ENCODE measurements around the gene PARD3B.
A peak's percentile ranks its signal among the peaks of the same experiment; 100 is the strongest.

PARD3B gene

DNA sequence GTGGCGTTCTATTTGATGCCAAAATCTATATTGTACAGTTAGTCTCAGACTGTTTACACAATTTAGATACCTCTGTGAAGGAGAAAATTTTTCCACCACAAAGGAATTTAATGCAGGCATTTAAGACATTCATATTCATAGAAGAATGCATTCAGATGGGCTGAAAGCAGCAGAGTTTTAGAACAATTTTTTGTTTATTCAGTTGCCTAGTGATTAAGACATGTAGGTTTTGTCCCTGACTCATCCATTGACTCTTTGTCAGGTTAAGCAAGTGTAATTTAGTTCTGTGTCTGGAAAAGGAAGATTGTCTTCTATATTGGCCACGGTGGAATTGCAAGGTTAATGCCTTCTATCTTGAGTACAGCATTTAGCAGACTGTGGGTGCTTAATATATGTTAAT lies 515.0 kb downstream of the PARD3B start:
- DNase-seq (ENCODE audit: low spot score), result no peak

DNA sequence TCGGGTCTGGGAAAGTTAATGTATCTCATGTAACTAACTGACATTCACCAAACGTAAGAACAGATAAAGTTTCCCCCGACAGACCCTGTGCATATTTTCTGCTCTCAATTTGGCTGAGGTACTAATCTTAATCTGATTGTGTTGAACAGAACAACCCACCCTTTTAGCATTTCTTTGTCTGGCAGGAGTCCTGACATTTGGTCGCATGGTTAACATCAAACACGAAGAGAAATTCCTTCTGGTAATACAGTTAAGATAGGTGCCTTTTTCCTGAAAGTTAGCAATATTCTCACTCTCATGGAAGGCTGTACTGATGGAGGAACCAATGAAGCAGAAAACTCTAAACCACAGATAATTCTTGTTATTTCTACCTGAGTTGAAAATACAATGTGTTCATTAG lies 520.8 kb downstream of the PARD3B start:
- no peak for DNase-seq (ENCODE audit: low spot score)

- no peak for DNase-seq (ENCODE audit: low spot score)
Observed at GRCh38 chr2:205069928-205070327, 524.7 kb downstream of the PARD3B start.

GRCh38 chr2:205070889-205071288 lies 525.6 kb downstream of the PARD3B start:
- DNase-seq (ENCODE audit: low spot score), result no peak

GRCh38 chr2:205073433-205074020 lies 528.3 kb downstream of the PARD3B start:
- no peak for DNase-seq (ENCODE audit: low spot score)

- no peak for DNase-seq (ENCODE audit: low spot score)
Observed at GRCh38 chr2:205076405-205076804, 531.1 kb downstream of the PARD3B start.

GRCh38 chr2:205077159-205077558 lies 531.9 kb downstream of the PARD3B start:
- DNase-seq (ENCODE audit: low spot score), result peak; percentile 62

- DNase-seq (ENCODE audit: low spot score), result no peak
Observed at GRCh38 chr2:205078762-205079161, 533.5 kb downstream of the PARD3B start.

GRCh38 chr2:205079173-205079572 lies 533.9 kb downstream of the PARD3B start:
- no peak for DNase-seq (ENCODE audit: low spot score)

DNA sequence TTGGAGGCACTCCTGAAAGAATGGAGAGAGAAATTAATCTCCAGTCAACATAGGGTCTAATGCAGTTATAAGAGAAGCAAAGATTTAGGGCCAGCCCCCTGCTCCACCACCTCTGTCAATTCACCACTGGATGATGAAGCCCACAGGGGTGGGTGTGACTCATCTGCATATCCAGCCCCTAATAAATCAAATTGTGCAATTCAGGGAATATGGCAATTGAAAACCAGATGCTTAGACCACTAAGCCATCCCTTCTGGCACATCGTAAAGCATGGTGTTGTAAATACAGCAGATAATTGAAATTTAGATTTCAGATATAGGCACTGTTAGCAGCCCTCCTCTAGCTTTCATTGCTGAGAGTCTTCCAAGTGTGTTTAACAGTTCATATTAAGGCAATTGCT lies 541.4 kb downstream of the PARD3B start:
- no peak for DNase-seq (ENCODE audit: low spot score)

- no peak for DNase-seq (ENCODE audit: low spot score)
Observed at GRCh38 chr2:205087862-205088261, 542.6 kb downstream of the PARD3B start.

DNA sequence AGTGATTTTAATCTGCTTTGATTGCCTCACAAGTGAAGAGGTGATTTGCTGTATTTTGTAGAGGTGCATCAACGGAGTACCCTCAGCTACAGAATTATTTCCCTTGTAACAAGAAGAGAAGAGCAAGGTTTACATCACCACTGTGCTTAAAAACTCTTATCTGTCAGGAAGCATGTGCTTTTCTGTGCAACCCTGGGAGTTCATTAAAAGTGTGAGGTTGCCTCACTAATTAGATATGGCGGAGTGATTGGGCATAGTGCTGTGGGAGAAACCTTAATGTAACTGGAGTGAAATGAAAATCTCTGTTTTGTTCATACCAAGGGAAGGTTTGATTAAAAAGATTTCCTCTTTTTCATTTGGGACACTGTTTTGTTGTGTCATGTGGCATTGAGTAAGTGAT lies 544.7 kb downstream of the PARD3B start:
- DNase-seq (ENCODE audit: low spot score), result no peak

DNA sequence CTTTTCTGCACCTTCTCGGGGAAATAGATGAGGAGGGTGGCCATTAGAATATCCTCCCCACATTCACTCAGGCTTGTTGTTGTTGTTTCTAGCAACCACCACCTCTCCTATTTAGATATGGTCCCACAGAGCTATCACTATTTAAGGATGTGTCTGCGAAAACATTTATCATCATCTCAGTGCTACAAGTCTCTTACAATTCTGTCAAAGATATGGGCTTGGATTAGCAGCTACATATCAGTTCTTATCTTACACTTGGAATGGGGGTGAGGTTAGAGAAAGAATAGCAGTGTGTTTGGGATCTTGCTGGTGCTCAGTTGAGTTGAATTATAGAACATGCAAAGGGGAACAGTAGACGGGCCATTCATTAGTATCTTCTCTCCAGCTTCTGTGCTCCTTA lies 546.1 kb downstream of the PARD3B start:
- DNase-seq (ENCODE audit: low spot score), result no peak

DNA sequence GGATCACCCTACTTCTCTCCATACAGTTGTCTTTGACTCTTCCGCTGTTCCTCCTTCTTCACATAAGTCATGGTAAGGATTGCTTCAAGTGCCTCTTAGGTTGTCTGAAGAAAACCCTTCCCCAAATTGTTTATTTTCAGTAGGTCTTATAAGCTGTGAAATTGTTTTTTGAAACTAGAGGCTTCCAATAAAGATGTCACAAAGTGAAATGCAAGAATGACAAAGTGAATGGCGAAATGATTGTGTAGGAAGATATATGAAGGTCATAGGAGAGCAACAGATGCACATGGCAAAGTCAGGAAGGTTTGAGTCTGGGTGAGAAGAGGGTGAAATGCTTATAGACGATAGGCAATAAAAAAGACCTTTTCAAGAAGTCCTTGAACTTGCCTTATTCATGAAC lies 548.8 kb downstream of the PARD3B start:
- DNase-seq (ENCODE audit: low spot score), result no peak

DNA sequence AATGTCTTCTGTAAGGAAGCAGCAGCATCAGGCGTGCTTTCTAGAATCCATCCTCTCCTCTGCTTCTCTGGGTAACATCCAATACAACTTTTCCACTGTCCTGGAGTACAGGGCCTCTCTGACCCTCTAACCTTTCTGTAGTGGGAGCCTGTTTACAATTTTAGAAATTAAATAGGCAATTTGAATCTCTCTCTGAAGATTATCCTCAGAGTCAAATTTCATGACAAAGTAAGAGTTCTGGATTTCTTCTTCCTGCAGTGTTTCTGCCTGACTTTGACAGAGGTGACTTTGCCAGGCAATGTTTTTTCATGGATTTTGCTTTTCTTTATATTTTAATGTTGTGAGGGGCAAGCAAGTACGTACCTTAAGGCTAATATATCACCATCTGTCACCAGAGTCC lies 558.4 kb downstream of the PARD3B start:
- DNase-seq (ENCODE audit: low spot score), result no peak

DNA sequence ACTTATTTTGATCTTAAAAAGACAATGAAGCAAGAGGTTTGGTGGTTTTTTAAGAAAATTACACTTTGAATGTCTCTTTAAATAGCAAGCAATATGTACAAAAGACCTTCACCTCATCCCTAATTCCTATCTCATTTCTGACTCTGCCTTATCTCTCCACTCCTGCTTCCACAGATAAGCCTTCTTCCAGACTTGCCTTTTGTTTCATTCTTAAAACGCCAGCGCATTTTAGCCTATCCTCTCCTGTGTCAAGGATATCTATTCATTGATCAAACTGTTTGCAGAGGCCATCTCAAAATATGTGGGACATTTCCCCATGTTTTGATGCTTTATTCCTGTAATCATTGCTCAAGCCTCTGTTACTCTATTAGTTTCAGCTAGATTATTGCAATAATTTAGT lies 562.5 kb downstream of the PARD3B start:
- no peak for DNase-seq (ENCODE audit: low spot score)

DNA sequence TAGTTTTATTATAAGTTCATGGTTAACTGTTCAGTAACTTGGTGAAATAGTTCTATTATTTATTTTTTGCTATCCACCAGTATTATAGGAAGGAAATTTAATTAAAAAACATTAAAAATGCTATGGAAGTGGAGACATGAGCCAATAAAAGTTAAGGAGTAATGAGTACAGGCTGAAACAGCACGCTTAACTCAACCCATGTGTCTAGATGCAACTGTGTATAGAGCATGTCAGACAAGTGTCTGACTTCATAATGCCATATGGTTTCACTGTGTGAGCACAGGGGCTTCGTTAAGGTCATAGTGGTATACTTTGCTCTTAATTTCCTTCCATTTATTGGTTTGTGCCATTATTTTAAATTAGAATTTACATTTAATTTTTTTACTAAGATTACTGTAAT lies 570.2 kb downstream of the PARD3B start:
- DNase-seq (ENCODE audit: low spot score), result no peak

- DNase-seq (ENCODE audit: low spot score), result no peak
Observed at GRCh38 chr2:205117125-205117524, 571.9 kb downstream of the PARD3B start.

DNA sequence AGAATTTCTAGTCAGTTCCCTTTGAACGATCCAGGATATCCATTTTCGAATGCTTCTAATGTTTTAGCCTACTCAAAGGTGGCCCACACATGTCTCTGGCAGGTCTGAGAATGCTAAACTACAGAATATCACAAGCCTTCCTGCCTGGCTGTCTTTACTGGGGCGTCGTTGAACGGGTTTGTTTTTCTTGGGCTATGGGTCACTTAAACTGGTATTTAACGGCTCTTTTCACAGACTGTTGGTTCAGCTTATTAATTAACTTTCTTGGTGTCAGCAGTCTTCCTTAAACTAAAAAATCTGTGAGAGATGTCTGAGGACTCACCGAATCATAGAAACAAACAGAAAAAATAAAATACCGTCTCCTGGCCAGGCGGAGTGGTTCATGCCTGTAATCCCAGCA lies 573.9 kb downstream of the PARD3B start:
- DNase-seq (ENCODE audit: low spot score), result no peak

DNA sequence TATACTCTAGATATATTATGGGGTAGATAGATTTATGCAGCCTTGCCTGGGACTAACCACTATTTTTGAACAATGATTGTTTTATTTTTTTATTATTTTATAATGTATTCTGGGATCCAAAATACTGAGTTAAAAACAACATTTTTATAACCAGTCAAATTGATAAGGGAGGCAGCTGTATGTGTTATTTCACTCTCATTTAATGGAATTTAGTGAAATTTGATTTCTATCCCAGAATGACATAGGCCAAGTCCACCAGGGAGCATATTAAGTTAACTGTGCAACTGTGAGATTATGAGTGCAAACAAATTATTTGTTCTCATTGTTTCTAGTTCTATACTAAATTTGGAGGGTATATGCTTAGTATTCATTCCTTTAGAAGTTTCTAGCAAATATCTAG lies 583.5 kb downstream of the PARD3B start:
- no peak for DNase-seq (ENCODE audit: low spot score)

DNA sequence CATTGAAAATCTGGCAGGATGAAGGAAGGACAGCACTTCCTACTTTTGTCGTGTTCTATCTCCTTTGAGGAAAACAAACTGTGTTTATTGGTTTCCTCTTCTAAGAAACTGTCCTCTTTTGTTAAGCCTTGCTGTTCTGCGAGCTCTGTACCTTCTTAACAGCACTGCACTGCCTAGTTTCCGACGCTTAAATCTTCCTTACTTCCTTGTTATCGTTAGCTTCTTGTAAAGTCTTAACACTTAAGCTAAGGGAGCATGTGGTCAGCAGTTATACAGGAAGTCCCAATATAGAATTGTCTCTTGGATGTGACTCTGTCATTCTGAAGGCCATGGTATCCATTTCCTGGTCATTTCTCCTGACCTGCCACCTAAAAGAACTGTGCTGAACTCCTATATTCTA lies 584.3 kb downstream of the PARD3B start:
- DNase-seq (ENCODE audit: low spot score), result no peak

DNA sequence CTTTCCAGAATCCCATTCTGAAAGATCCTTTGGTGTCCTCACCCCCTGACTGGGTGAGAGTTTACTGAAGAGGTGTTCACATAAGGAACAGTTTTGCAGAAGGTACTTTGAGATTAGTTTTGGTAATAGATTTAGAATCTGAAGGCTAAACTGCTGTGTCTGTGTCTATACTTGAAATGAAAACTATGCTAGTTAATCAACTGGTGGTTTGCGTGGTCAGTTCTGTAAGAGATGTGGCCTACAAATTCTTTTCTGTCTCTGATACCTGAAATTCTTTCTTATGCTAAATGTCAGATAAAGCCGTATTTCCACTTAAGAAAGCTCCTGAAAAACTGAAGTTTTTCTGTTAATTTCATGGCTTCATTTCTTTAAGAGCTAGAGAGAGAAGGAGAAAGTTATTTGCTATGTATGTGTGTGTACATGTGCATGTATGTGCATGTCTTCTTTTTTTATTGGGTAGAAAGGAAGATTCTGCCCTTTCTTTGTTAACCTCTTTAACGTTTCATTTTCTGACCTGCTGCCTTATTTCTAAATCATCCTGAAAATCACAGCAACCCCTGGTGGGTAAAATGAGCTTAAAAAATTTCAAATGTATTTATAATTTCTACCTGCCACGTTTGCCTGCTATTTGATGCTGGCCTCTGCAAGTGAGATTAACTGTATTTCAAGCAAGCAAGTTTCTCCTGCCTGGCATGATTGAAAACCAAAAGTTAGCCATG lies 585.0 kb downstream of the PARD3B start:
- DNase-seq (ENCODE audit: low spot score), result peak; percentile 22

- no peak for DNase-seq (ENCODE audit: low spot score)
Observed at GRCh38 chr2:205133544-205133943, 588.3 kb downstream of the PARD3B start.

DNA sequence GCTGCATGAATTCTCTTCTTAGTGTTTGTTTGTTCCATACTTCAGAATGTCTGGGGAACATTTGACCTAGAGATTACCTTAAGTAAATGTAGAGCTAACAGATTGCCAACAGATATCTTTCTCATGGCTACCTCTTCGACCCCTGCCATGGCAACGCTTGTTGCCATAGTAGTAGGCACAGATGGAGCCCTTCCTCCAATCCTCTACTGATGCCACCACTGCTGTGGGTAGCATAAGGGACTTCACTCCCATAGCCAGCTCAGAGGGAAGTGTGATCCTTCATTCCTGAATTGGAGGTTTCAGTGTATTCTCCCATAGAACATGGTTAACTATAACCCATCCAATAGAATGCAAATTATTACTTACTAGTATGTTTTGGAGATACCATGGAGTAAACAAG lies 593.5 kb downstream of the PARD3B start:
- no peak for DNase-seq (ENCODE audit: low spot score)

Data from CD4-positive, alpha-beta T cell treated with Interleukin-6 at 100 ng/mL for 8 hours (primary cell).